M059J (cell line): ENCODE data around the gene TSTD1. TPM values are rescaled to one million over a fixed set of nuclear protein-coding genes. Genes with fewer than 3 reads are reported as not detected.
"Not testable (repeated sequence)": the region's sequence is repeated elsewhere in the genome, so short reads cannot be mapped to it uniquely, and the experiment has no call there.

Source experiments
- DNase-seq: peaks from one replicate; pipeline ENCODE4 v3.0.0-alpha.2; 2012; ENCODE audit warnings: low read depth
- total RNA-seq: library from RNA; depleted of rRNA; stranded (reverse); fragments of >200 nt; shearing (Covaris generic); gene quantifications from 2 replicates; pipeline ENCODE4 v1.2.3, GENCODE V29; 2014; rRNA removed

TSTD1 gene
- total RNA-seq, 1 experiment from 2014 or later = 0.27 TPM

DNA sequence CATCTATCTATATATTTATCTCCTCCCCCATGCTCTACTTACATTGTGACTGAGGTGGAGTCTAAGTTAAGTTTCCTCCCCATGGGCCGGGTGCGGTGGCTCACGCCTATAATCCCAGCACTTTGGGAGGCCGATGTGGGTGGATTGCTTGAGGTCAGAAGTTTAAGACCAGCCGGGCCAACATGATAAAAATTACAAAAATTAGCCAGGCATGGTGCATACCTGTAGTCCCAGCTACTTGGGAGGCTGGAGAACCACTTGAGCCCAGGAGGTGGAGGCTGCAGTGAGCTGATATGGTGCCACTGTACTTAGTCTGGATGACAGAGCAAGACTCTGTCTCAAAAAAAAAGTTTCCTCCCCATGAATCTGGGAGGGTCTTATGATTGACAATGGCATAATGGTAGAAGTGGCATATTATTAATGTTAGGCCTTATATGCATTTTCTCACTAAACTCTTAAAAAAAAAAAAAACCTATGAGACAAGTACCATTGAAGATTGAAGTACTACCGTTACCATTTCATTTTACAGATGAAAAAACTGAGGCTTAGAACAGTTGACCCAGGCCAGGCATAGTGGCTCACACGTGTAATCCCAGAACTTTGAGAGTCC, 29.1 kb downstream of the TSTD1 start:
- DNase-seq = no peak

DNA sequence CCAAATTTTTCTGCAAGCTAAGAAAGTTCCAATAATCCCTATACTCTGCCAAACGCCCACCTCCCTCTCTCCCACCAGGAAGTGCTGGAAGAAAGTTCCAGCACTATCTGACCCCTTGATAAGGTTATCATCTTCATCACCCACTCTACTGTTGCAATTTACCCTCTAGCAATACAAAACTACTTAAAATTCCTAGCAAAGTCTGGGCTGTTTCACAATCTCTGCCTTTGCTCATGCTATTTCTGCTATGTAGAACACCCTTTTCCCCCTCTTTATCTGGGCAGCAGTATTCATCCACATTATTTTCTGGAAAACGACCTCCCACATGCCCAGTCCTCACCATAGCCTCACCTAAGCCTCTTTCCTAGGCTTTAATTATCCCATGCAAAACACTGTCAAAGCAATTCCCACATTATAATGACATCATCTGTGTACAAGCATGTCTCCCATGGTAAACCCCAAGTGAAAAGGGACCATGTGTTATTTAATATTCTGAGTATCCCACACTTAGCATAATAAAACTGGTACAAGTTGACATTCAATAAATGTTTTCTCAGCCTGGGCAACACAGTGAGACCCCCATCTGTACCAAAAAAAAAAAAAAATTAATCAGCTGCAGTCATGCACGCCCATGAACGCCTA, 29.8 kb downstream of the TSTD1 start:
- peak; percentile 51 for DNase-seq

DNA sequence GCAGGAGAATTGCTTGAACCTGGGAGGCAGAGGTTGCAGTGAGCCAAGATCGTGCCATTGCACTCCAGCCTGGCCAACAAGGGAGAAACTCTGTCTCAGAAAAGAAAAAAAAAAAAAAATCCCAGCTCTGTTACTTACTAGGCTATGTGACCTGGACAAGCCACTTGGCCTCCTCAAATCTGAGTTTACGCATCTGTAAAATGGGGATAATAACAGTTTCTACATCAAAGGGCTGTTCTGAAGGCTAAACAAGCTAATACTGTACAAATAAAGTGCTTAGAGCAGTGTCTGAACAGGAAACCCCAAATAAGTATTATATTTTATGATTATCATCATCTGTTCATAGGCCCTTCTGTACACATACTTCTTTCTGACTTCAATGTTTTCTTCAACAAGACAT, 31.4 kb downstream of the TSTD1 start:
- DNase-seq = no peak

DNA sequence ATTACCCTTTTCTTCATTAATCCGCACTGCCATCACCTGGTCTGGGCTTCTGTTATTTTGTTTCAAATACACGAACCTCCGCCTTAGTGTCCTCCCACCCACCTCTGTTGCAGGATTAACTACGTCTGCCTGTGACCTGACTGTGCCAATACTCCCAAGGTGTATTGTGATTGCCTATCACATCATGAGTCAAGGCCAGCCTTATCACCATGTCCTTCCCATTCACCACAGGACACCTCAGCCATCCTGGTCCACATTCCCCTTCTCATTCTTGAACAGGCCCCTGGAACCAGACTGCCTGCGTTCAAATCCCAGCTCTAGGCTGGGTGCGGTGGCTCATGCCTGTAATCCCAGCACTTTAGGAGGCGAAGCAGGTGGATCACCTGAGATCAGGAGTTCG, 32.2 kb downstream of the TSTD1 start:
- DNase-seq = no peak

DNA sequence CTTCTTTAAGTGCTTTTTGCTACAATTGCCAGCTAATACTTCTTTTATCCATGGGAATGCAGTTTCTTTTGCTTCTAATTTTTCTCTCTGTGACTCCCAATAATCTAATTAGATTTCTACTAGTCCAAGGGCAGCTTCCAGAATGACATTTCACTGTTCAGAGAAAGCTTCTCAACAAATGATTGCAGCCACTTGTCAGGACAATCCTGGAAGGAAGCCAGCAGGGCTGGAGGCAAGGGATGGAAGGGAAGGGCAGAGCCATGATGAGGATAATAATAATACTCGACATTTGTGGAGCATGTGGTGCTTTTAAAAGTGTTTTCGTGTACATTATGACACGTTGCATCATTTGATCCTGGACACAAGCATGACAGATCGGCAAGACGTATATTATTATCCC, 37.2 kb downstream of the TSTD1 start:
- no peak for DNase-seq

DNA sequence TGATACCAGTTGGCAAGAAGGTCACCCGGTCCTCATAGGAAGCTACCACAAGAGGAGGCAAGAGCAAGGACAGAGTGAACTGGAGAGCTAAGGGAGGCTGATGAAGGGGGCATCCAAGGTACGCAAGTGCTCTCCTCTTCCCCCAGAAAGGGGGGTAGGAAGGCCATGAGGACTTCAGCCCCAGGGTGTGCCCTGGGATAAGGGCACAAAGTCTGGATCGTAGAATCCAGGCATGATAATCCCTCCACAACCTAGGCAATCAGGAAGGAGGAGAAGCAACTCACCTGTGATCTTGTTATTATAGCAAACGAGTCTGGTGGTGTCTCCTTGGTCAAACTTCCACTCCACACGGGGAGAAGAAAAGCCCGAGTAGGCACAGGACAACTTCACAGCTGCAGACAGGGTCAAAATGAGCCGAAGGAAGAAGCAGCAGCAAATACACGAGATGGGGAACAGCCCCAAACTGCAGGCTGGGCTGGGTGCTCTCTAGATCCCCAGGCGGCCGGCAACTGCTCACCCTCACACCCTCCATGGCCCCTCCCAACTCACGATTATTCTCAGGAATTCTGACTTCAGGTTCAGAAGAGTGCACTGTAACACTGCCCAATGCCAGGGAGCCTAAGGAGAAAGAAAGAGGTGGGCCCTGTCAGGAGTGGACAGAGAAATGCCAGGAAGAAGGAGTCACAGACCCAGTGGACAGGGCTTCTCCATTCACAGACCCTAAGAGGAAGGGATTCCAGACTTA, 37.9 kb downstream of the TSTD1 start:
- DNase-seq = no peak

DNA sequence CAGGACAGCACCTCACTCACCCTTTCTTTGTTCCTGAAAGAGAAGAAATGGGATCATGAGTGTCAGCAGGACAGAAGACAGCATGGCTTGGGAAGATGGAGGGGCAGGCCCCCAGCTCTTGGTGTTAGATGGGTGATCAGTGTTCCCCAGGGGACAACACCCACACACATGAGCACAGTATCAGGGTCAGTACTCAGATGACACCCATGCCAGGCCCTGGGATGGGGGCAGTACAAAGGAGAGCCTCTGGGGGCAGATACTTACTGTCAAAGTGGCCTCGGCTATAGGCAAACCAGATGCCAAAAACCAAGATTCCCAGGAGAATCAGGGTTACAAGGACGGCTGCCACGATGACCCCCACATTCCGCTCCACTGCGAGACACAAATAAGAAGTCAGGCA, 39.4 kb downstream of the TSTD1 start:
- DNase-seq = no peak

DNA sequence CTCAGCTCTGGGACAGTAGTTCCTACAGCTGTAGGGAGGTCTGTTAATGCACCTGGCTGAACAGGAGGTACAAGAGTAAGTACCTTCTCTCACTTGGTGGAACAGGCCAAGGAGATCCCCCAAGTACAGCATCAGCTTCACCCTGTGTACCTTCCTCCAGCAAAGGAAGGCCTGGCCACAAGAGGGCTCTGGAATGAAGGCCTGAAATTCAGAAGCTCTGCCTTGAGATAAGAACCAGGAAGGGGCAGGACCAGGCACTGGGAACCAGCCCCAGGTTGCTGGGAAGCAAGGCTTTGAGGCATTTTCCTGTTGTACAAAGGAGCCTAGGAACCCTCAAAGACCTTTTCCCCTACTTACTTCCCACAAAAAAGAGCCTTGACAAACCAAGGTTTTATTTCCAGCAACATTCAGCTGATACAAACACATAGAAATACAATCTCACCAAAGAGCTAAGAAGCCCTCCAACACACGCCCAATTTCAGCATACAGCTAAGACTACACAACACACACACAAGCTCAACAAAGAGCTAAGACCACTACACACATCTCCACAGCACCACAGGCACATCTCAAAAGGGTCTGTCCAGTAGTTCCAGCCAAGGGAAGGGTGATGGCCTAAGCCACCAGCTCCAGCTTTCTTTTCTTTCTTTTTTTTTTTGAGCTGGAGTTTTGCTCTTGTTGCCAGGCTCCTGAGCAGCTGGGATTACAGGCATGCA, 41.3 kb downstream of the TSTD1 start:
- DNase-seq = peak; percentile 77

DNA sequence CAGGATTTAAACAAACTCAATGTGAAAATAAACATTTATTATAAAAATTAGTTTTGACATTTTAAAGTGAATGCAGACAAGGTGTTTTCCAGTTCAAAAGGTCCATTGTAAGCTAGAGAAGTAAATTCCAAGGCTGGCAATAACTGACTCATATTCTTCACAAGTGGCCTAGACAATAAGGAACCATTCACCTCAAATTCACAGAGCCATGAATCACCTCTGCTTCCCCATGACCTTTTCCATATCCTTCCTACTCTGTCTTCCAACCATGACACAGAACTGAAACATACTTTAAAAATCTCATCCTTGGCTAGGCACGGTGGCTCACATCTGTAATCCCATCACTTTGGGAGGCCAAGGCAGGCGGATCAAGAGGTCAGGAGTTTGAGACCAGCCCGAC, 42.6 kb downstream of the TSTD1 start:
- peak; percentile 95 for DNase-seq

DNA sequence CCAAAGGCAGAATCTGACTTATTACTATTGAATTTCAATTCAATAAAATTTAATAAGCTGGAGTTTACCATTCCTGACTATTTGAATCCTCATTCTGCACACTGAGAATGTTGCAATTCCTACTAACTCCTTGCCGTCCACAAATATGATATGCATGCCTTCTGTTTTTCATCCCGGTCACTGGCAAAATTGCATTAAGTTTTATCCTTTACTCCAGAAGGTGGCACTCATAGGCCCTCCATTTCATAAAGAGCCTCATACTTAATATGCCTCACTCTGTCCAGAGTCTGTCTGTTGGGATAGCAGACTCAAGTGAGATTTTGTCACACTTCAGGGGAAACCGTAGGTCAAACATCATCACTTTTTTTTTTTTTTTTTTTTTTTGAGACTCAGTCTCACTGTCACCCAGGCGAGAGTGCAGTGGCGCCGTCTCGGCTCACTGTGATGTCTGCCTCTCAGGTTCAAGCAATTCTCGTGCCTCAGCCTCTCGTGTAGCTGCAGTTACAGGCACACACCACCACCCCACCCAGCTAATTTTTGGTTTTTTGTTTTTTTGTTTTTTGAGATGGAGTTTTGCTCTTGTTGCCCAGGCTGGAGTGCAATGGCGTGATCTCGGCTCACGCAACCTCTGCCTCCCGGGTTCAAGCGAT, 45.1 kb downstream of the TSTD1 start:
- DNase-seq = peak; percentile 65

DNA sequence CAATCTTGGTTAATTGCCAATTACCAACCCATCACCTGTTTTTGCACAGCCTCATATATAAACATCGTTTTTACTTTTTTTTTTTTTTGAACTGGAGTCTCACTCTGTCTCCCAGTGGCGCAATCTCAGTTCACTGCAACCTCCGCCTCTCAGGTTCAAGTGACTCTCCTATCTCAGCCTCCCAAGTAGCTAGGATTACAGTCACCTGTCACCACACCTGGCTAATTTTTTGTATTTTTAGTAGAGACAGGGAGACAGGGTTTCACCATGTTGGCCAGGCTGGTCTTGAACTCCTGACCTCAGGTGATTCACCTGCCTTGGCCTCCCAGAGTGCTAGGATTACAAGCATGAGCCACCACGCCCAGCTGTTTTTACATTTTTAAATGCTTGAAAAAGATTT, 46.7 kb downstream of the TSTD1 start:
- not testable (repeated sequence) for DNase-seq

Other genes with a start within 250 kb of the TSTD1 start
- gene LY9, start 242.8 kb downstream of the TSTD1 start, total RNA-seq = not detected in 2 replicates
- gene CD244, start 176.1 kb downstream of the TSTD1 start, total RNA-seq = not detected in 2 replicates
- gene ITLN1, start 153.8 kb downstream of the TSTD1 start, total RNA-seq = not detected in 2 replicates
- not detected in 2 replicates for gene ITLN2, start 84.2 kb downstream of the TSTD1 start, total RNA-seq
- gene F11R, start 17.8 kb downstream of the TSTD1 start, total RNA-seq = 46.8 and 90.8 TPM in 2 replicates
- gene USF1, start 7.0 kb upstream of the TSTD1 start, total RNA-seq = 82.7 and 89.0 TPM in 2 replicates
- gene ARHGAP30, start 30.9 kb upstream of the TSTD1 start, total RNA-seq = 0.12 TPM in 1 of 2 replicates, not detected in the other
- not detected in 2 replicates for gene NECTIN4, start 50.6 kb upstream of the TSTD1 start, total RNA-seq
- gene KLHDC9, start 59.4 kb upstream of the TSTD1 start, total RNA-seq = 3.0 and 3.9 TPM in 2 replicates
- gene PFDN2, start 79.1 kb upstream of the TSTD1 start, total RNA-seq = 105 and 111 TPM in 2 replicates
- gene NIT1, start 79.1 kb upstream of the TSTD1 start, total RNA-seq = 24.5 and 31.5 TPM in 2 replicates
- 34.0 and 36.6 TPM in 2 replicates for gene DEDD, start 93.7 kb upstream of the TSTD1 start, total RNA-seq
- 97.0 and 125 TPM in 2 replicates for gene UFC1, start 115.0 kb upstream of the TSTD1 start, total RNA-seq
- 7.9 and 10.1 TPM in 2 replicates for gene USP21, start 120.5 kb upstream of the TSTD1 start, total RNA-seq
- gene PPOX, start 127.5 kb upstream of the TSTD1 start, total RNA-seq = 6.2 and 7.2 TPM in 2 replicates
- 36.6 and 41.8 TPM in 2 replicates for gene B4GALT3, start 138.5 kb upstream of the TSTD1 start, total RNA-seq
- 0.39 and 0.67 TPM in 2 replicates for gene ADAMTS4, start 160.1 kb upstream of the TSTD1 start, total RNA-seq
- 58.4 and 111 TPM in 2 replicates for gene NDUFS2, start 163.4 kb upstream of the TSTD1 start, total RNA-seq
- not detected in 2 replicates for gene FCER1G, start 176.3 kb upstream of the TSTD1 start, total RNA-seq
- not detected in 2 replicates for gene APOA2, start 184.7 kb upstream of the TSTD1 start, total RNA-seq
- 13.5 and 14.3 TPM in 2 replicates for gene TOMM40L, start 187.1 kb upstream of the TSTD1 start, total RNA-seq
- not detected in 2 replicates for gene NR1I3, start 199.2 kb upstream of the TSTD1 start, total RNA-seq
- not detected in 2 replicates for gene PCP4L1, start 219.8 kb upstream of the TSTD1 start, total RNA-seq